Stimulated activated CD8-positive, alpha-beta memory T cell treated with anti-CD3 and anti-CD28 coated beads, Interleukin-12 subunit alpha, Interleukin-12 subunit beta, amount 100 ng/mL, for 1 hour (primary cell): Measurements from ENCODE around the gene TRAF7.
"Not testable (repeated sequence)": the region's sequence is repeated elsewhere in the genome, so short reads cannot be mapped to it uniquely, and the experiment has no call there.

ENCODE experiments used
- DNase-seq: peaks from one replicate; pipeline ENCODE4 v3.0.0-alpha.2; 2020; ENCODE audit warnings: low read depth

The TRAF7 gene

GRCh38 chr16:2200313-2200712, 44.7 kb downstream of the TRAF7 start:
- no peak for DNase-seq

DNA sequence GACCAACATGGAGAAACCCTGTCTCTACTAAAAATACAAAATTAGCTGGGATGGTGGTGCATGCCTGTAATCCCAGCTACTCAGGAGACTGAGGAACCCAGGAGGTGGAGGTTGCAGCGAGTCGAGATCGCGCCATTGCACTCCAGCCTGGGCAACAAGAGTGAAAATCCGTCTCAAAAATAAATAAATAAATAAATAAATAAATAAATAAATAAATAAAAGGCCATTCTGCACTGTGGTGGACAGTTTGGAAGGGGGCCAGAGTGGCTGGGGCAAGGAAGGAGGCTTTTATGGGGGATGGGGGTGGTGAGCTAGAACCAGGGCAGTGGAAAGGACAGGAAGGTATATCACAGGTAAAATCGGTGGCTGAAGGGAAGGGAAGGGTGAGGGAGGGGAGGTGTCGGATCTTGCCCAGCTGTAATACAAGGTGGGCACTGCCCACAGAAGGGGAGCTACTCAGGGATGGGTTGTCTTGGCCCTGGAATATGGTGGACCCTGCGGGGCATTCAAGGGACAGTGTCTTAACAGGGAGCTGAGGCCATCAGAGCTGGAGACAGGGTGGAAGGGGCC, 47.6 kb downstream of the TRAF7 start:
- DNase-seq = not testable (repeated sequence)

GRCh38 chr16:2204416-2205103, 49.0 kb downstream of the TRAF7 start:
- DNase-seq = no peak

GRCh38 chr16:2205104-2205966, 49.8 kb downstream of the TRAF7 start, which contains the start of gene MLST8:
Gene MLST8, plus strand, starts transcription at chr16:2205454. Its CDS starts 632 bp downstream, at chr16:2206086.
- DNase-seq = peak; percentile 82

DNA sequence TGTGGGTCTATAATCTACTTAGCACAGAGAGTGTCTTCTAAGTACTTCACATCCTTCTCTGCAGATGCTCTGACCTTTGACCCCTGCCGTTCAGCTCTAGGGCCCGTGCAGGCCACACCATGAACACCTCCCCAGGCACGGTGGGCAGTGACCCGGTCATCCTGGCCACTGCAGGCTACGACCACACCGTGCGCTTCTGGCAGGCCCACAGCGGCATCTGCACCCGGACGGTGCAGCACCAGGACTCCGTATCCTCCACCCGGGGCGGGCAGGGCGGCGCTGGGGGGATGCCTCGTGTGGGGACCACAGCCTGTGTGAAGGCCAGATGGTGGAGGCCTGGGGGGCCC, 50.4 kb downstream of the TRAF7 start:
- DNase-seq = no peak

DNA sequence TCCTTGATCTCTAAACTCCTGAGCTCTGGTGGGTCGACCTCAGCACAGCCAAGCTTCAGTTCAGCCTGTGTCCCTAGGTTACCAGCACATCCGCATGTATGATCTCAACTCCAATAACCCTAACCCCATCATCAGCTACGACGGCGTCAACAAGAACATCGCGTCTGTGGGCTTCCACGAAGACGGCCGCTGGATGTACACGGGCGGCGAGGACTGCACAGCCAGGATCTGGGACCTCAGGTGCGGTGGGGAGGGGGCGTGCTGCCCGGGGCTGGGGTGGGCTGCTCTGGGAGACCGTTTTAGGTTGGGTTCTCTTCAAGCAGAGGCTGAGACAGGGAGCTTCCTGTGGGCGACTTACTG, 50.8 kb downstream of the TRAF7 start:
- no peak for DNase-seq

DNA sequence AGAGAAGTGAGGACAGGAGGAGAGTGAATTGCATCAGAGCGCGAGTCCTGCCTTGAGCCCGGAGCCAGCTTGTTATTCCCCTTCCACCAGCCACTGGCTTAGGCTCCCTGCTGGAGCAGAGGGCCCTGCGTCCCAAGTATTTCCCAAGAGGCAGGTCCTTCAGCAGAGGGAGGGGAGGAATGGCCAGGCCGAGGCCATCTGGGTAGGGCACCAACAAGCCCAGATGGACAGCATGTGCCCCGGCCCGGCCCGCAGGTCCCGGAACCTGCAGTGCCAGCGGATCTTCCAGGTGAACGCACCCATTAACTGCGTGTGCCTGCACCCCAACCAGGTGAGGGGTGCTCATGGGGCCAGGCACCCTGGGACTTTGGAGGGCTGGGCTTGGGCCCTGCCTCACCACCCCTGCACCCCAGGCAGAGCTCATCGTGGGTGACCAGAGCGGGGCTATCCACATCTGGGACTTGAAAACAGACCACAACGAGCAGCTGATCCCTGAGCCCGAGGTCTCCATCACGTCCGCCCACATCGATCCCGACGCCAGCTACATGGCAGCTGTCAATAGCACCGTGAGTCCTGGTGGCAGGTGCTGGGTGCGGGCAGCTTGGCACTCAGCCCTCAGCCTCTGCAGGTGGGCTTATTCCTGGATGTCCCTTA, 51.3 kb downstream of the TRAF7 start:
- DNase-seq = no peak

- no peak for DNase-seq
Measured at GRCh38 chr16:2207872-2208271, 52.3 kb downstream of the TRAF7 start.

GRCh38 chr16:2208308-2208707, 52.7 kb downstream of the TRAF7 start:
- no peak for DNase-seq

GRCh38 chr16:2208772-2209171, 53.2 kb downstream of the TRAF7 start:
- no peak for DNase-seq

DNA sequence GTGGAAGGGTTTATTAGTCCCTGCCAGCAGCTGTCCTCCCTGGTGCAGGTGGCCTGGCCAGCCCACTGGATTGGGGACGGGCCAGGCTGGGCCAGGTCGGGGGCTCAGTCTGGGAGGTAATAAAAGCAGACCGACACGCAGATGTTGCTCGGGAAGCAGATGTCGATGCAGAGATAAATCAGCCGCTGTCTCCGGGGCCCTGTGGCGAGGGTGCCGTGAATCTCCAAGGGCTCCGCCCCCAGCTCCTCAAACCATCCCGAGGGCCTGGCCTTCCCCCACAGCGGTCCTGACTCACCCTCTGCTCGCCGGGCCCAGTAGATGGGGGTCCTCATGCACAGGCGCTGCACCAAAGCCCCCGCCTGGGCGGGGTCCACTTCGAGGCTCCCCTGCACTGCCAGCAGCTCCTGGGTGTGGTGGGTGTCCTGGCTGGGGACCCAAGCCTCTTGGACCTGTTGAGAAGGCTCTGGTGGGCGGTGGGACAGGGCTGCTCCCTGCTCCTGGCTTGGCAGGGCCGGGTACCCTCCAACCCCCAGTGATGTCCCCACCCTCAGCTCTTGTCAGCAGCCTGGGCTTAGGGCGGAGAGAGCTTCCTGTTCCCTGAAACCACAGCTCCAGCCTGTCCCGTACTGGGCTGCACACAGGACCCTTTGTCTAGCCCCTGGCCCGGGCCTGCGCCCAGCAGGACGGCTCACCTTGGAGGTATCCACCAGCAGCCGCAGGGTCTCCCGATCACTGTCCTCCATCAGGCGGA, 53.9 kb downstream of the TRAF7 start:
- no peak for DNase-seq

GRCh38 chr16:2210009-2210332, 54.4 kb downstream of the TRAF7 start:
- no peak for DNase-seq

DNA sequence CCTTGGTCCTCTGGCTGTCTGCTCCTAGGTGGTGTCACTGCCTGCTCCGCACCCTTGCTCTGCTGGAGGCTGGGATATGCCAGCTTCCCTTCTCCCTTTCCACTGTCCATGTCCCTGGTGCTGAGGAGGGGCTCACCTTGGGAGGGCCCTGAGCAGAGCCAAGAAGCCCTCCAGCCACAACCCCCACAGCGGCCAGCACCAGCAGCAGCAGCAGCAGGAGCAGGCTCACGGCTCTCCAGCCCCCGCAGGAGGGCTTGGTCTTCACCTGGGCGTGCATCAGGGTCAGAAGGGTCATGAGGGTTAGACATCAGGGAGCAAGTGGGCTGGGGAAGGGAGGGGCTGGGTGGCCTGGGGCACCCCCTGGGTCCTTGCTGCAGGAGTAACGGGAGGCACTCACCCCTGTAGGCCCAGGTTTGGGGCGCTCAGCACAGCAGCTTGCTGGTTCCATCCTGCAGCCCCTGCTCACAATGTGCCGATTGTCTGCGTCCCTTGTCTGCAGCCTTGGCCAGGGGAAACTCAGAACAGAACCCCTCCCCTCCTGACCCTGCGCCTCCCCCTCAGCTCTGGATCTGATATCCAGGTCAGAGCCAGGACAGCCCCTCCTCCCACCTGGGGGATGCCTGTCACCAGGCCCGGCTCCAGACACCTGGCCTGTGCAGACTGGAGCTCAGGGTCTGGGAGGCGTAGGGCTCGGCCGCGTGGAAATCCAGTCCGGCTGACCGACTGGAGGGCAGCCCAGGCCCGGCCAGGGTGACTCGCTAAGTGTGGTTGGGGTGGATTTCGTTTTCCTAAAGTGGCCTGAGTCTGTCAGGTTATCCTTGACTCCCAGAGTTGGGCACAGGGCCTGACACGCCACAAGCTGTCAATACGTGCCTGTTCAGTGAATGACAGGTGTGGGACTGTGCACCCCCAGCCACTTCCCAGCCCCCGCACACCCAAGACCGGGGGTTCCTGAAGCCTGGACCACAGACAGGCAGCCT, 55.1 kb downstream of the TRAF7 start, which contains the start of gene BRICD5:
TSS of gene BRICD5 (minus strand) at position 478 of the 980 bp plus-strand sequence. CDS start at position 448, 30 bp downstream.
- no peak for DNase-seq

DNA sequence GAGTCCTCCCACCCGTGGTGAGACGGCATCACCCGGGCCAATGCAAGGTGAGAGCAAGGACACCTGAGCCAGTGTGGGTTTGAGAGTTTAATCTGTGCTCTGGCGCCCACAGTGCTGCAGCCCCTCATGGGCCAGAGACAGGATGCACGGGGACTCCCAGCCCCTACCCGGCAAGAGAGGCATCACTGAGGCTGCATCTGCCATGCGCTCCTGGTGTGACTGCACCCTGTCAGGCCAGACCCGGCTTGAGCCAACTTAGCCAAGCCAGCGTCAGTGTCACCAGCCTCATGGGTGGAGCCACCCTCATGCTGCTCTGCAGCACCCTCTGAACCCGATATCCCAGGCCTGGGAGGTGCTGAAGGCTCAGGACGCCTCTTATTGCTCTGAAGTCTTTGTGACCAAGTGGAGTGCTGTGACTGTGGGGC, 56.4 kb downstream of the TRAF7 start:
- no peak for DNase-seq

DNA sequence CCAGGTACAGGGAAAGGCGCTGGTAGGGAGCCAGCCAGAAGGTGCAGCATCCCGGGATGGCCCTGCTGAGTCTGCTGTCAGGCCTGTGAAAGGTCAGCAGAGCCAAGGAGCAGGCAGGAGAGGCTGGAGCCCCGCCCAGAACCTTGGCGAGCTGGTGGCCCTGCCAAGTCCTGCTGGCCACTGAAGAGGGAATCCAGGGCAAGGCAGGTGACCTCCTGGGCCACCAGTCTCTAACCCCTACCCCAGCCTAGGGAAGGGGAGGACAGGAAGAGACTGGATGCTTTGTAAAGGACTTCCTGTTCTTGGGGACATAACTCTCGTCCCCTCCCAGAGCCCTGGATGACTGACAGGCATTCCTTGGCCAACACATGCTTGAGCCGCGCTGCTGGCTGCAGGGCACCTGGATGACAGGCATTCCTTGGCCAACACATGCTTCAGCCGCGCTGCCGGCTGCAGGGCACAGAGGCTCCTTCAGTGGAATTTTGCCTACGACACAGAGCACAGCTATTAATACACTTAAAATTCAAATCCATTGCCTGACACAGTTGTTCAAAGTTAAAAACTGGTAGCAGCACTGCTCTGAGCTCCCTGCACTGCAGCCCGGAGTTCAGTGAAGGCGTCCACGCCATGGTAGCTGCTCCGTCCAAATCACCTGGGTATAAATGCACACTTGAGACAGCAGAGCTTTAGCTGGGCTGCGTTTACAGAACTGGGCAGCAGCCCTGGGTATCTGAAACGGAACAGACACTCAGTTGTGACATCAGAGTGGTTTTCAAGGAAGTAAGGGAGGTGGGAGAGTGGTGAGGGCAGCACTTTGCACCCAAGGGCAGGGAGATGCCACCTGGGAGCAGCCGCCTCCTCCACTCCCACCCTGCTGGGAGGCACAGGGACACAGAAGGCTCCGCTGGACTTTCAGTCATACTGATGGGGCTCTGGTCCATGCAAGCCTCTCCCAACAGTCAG, 57.1 kb downstream of the TRAF7 start:
- DNase-seq = no peak

GRCh38 chr16:2213817-2214718, 58.5 kb downstream of the TRAF7 start:
- DNase-seq = no peak

- no peak for DNase-seq
Measured at GRCh38 chr16:2214719-2214968, 59.1 kb downstream of the TRAF7 start, which contains the start of gene PGP. Gene PGP, minus strand, starts transcription at chr16:2214840. Its CDS starts 63 bp downstream, at chr16:2214777.

GRCh38 chr16:2216330-2216729, 60.7 kb downstream of the TRAF7 start:
- DNase-seq = no peak
